H1 (cell line): ENCODE data around the gene UBE2O. TPM values are rescaled to one million over a fixed set of nuclear protein-coding genes. Genes with fewer than 3 reads are reported as not detected.

Source experiments
- HDAC2 ChIP-seq, 2 experiments: fragments of 300-600 bp in 1 of 2; sonication (generic) in 1 of 2; IDR thresholded peaks; 2 replicates each; pipeline ENCODE4 v1.6.1; 2011 to 2012; ENCODE audit warnings: low read depth in 2 of 2, low read length in 2 of 2, mild to moderate bottlenecking in 2 of 2, moderate library complexity in 2 of 2, borderline replicate concordance in 1 of 2, inconsistent platforms in 1 of 2
- POU5F1 ChIP-seq: IDR thresholded peaks from 2 replicates; pipeline ENCODE4 v1.6.1; 2011; ENCODE audit warnings: low read depth, mild to moderate bottlenecking, low read length, moderate library complexity
- TBP ChIP-seq: IDR thresholded peaks from 2 replicates; pipeline ENCODE4 v1.6.1; 2011; ENCODE audit warnings: low read depth, low read length, improper control_type of control experiment
- ZNF274 ChIP-seq: IDR thresholded peaks from 2 replicates; pipeline ENCODE4 v1.7.0; 2012; ENCODE audit warnings: low read length, borderline replicate concordance; ENCODE audit errors: extremely low read depth
- polyA plus RNA-seq, 7 experiments: library from polyadenylated mRNA; depleted of rRNA in 3 of 7; stranded (reverse) in 5 of 7; unstranded in 2 of 7; fragments of >200 nt in 5 of 7; fragments of 200-250 nt in 2 of 7; gene quantifications; 1 replicate in 5 of 7; 2 replicates in 1 of 7; 4 replicates in 1 of 7; pipeline versions ENCODE4 v1.2.1 to v1.2.3, GENCODE V29; 2011 to 2013; ENCODE audit warnings: missing spikeins in 2 of 7, mixed read lengths in 2 of 7
- total RNA-seq: library from RNA; stranded (reverse); fragmentation: NEBNext Ultra II Directional; extraction: Animal tissue kit (Norgen Biotek cat#: 25700); gene quantifications from 2 replicates; pipeline ENCODE4 v1.2.1, GENCODE V29; 2021
- TF ChIP-seq, protein P1 (sequence below): fragments of 300-600 bp; sonication (generic); IDR thresholded peaks from 2 replicates; pipeline ENCODE4 v1.7.1; 2012; ENCODE audit warnings: low read length, moderate library complexity, mild to moderate bottlenecking, inconsistent platforms; ENCODE audit not compliant: insufficient replicate concordance
- TF ChIP-seq, protein P2 (sequence below): IDR thresholded peaks from 2 replicates; pipeline ENCODE4 v1.6.1; 2011; ENCODE audit warnings: low read length, improper control_type of control experiment

The UBE2O gene
- total and polyA plus RNA-seq, 2 of the 8 experiments (the other 6 are each of a cell fraction or from before 2014, with no cell fraction given) = 24.4 to 63.0 TPM

- TF ChIP-seq, protein P1, sequence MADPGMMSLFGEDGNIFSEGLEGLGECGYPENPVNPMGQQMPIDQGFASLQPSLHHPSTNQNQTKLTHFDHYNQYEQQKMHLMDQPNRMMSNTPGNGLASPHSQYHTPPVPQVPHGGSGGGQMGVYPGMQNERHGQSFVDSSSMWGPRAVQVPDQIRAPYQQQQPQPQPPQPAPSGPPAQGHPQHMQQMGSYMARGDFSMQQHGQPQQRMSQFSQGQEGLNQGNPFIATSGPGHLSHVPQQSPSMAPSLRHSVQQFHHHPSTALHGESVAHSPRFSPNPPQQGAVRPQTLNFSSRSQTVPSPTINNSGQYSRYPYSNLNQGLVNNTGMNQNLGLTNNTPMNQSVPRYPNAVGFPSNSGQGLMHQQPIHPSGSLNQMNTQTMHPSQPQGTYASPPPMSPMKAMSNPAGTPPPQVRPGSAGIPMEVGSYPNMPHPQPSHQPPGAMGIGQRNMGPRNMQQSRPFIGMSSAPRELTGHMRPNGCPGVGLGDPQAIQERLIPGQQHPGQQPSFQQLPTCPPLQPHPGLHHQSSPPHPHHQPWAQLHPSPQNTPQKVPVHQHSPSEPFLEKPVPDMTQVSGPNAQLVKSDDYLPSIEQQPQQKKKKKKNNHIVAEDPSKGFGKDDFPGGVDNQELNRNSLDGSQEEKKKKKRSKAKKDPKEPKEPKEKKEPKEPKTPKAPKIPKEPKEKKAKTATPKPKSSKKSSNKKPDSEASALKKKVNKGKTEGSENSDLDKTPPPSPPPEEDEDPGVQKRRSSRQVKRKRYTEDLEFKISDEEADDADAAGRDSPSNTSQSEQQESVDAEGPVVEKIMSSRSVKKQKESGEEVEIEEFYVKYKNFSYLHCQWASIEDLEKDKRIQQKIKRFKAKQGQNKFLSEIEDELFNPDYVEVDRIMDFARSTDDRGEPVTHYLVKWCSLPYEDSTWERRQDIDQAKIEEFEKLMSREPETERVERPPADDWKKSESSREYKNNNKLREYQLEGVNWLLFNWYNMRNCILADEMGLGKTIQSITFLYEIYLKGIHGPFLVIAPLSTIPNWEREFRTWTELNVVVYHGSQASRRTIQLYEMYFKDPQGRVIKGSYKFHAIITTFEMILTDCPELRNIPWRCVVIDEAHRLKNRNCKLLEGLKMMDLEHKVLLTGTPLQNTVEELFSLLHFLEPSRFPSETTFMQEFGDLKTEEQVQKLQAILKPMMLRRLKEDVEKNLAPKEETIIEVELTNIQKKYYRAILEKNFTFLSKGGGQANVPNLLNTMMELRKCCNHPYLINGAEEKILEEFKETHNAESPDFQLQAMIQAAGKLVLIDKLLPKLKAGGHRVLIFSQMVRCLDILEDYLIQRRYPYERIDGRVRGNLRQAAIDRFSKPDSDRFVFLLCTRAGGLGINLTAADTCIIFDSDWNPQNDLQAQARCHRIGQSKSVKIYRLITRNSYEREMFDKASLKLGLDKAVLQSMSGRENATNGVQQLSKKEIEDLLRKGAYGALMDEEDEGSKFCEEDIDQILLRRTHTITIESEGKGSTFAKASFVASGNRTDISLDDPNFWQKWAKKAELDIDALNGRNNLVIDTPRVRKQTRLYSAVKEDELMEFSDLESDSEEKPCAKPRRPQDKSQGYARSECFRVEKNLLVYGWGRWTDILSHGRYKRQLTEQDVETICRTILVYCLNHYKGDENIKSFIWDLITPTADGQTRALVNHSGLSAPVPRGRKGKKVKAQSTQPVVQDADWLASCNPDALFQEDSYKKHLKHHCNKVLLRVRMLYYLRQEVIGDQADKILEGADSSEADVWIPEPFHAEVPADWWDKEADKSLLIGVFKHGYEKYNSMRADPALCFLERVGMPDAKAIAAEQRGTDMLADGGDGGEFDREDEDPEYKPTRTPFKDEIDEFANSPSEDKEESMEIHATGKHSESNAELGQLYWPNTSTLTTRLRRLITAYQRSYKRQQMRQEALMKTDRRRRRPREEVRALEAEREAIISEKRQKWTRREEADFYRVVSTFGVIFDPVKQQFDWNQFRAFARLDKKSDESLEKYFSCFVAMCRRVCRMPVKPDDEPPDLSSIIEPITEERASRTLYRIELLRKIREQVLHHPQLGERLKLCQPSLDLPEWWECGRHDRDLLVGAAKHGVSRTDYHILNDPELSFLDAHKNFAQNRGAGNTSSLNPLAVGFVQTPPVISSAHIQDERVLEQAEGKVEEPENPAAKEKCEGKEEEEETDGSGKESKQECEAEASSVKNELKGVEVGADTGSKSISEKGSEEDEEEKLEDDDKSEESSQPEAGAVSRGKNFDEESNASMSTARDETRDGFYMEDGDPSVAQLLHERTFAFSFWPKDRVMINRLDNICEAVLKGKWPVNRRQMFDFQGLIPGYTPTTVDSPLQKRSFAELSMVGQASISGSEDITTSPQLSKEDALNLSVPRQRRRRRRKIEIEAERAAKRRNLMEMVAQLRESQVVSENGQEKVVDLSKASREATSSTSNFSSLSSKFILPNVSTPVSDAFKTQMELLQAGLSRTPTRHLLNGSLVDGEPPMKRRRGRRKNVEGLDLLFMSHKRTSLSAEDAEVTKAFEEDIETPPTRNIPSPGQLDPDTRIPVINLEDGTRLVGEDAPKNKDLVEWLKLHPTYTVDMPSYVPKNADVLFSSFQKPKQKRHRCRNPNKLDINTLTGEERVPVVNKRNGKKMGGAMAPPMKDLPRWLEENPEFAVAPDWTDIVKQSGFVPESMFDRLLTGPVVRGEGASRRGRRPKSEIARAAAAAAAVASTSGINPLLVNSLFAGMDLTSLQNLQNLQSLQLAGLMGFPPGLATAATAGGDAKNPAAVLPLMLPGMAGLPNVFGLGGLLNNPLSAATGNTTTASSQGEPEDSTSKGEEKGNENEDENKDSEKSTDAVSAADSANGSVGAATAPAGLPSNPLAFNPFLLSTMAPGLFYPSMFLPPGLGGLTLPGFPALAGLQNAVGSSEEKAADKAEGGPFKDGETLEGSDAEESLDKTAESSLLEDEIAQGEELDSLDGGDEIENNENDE = no peak
- TF ChIP-seq, protein P2, sequence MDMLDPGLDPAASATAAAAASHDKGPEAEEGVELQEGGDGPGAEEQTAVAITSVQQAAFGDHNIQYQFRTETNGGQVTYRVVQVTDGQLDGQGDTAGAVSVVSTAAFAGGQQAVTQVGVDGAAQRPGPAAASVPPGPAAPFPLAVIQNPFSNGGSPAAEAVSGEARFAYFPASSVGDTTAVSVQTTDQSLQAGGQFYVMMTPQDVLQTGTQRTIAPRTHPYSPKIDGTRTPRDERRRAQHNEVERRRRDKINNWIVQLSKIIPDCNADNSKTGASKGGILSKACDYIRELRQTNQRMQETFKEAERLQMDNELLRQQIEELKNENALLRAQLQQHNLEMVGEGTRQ = no peak
- no peak for TF ChIP-seq ZNF274
- TF ChIP-seq TBP = no peak
- no peak for TF ChIP-seq POU5F1
- no peak for TF ChIP-seq HDAC2 (IDR thresholded peaks at IDR 0.05; ENCODE audit: borderline replicate concordance in 1 of 2, low read depth in 2 of 2, low read length in 2 of 2)
These were observed 36.1 kb downstream of the UBE2O start (continued) for GRCh38 chr17:76416899-76417298.
